HepG2 (cell line): Measurements from ENCODE around the gene TBC1D16. TPM values are rescaled to one million over a fixed set of nuclear protein-coding genes. Genes with fewer than 3 reads are reported as not detected.
A peak's percentile ranks its signal among the peaks of the same experiment; 100 is the strongest.

ENCODE experiments used
- AKAP8 ChIP-seq: sonication (generic); formaldehyde crosslinking; IDR thresholded peaks from 2 replicates; pipeline ENCODE4 v1.5.1; 2020; ENCODE audit warnings: mild to moderate bottlenecking, missing genetic modification reagents
- CBX2 ChIP-seq, 2 experiments: fragments of 200-600 bp in 1 of 2; sonication (generic); formaldehyde crosslinking in 1 of 2; IDR thresholded peaks; 2 replicates each; pipeline versions ENCODE4 v1.7.0 to v1.8.1; 2018 to 2022; ENCODE audit warnings: low read depth in 2 of 2, low read length in 1 of 2, mild to moderate bottlenecking in 1 of 2, missing genetic modification reagents in 1 of 2
- FOSL2 ChIP-seq: sonication (generic); formaldehyde crosslinking; IDR thresholded peaks from 2 replicates; pipeline ENCODE4 v1.4.0; 2020; ENCODE audit warnings: missing genetic modification reagents
- MAZ ChIP-seq, 2 experiments: sonication (generic) in 1 of 2; formaldehyde crosslinking in 1 of 2; IDR thresholded peaks; 2 replicates each; pipeline versions ENCODE4 v1.5.0 to v1.6.1; 2012 to 2020; ENCODE audit warnings: low read depth in 2 of 2, mild to moderate bottlenecking in 2 of 2, borderline replicate concordance in 1 of 2, improper control_type of control experiment in 1 of 2, low read length in 1 of 2, missing genetic modification reagents in 1 of 2, moderate library complexity in 1 of 2
- RBFOX2 ChIP-seq: fragments of 200-400 bp; formaldehyde crosslinking; IDR thresholded peaks from 2 replicates; pipeline ENCODE4 v1.6.1; 2017; ENCODE audit warnings: low read depth, mild to moderate bottlenecking, low read length
- REPIN1 ChIP-seq: sonication (generic); formaldehyde crosslinking; IDR thresholded peaks from 2 replicates; pipeline ENCODE4 v1.8.0; 2022; ENCODE audit warnings: missing genetic modification reagents, low read depth, mild to moderate bottlenecking, borderline replicate concordance
- TAF15 ChIP-seq: fragments of 200-400 bp; formaldehyde crosslinking; IDR thresholded peaks from one replicate; pipeline ENCODE4 v1.6.1; 2018; ENCODE audit warnings: mild to moderate bottlenecking, low read depth, low read length; ENCODE audit not compliant: poor library complexity, severe bottlenecking
- ZNF235 ChIP-seq: sonication (generic); formaldehyde crosslinking; IDR thresholded peaks from 2 replicates; pipeline ENCODE4 v1.8.1; 2023; ENCODE audit warnings: mild to moderate bottlenecking, missing genetic modification reagents, borderline replicate concordance
- ZNF274 ChIP-seq: sonication (generic); formaldehyde crosslinking; IDR thresholded peaks from 2 replicates; pipeline ENCODE4 v1.5.1; 2020; ENCODE audit warnings: mild to moderate bottlenecking, missing genetic modification reagents
- ZNF484 ChIP-seq: sonication (generic); formaldehyde crosslinking; IDR thresholded peaks from 2 replicates; pipeline ENCODE4 v1.5.1; 2020; ENCODE audit warnings: mild to moderate bottlenecking, low read depth, missing genetic modification reagents, borderline replicate concordance
- ZNF749 ChIP-seq: sonication (generic); formaldehyde crosslinking; IDR thresholded peaks from 2 replicates; pipeline ENCODE4 v1.8.0; 2022; ENCODE audit warnings: mild to moderate bottlenecking, missing genetic modification reagents, moderate library complexity, borderline replicate concordance
- ZNF761 ChIP-seq: sonication (generic); formaldehyde crosslinking; conservative IDR thresholded peaks from 2 replicates; pipeline ENCODE4 v1.4.0; 2020; ENCODE audit warnings: mild to moderate bottlenecking, missing genetic modification reagents
- ZNF777 ChIP-seq: sonication (generic); formaldehyde crosslinking; IDR thresholded peaks from 2 replicates; pipeline ENCODE4 v1.4.0; 2020; ENCODE audit warnings: missing genetic modification reagents
- ZSCAN29 ChIP-seq: sonication (generic); formaldehyde crosslinking; conservative IDR thresholded peaks from 2 replicates; pipeline ENCODE4 v1.4.0; 2020; ENCODE audit warnings: mild to moderate bottlenecking, missing genetic modification reagents
- polyA plus RNA-seq, 8 experiments: library from polyadenylated mRNA; depleted of rRNA in 3 of 8; stranded (reverse) in 7 of 8; unstranded in 1 of 8; fragments of >200 nt; fragmentation: Illumina TruSeq in 4 of 8; extraction: Trizol in 4 of 8; gene quantifications; 2 replicates each; pipeline versions ENCODE4 v1.2.1 to v1.2.3, GENCODE V29; 2011 to 2016; ENCODE audit warnings: low read depth in 4 of 8, missing spikeins in 1 of 8, mixed read lengths in 1 of 8; ENCODE audit not compliant: insufficient read depth in 1 of 8
- total RNA-seq, 5 experiments: library from RNA; depleted of rRNA; stranded (reverse); fragments of >200 nt; fragmentation: Illumina TruSeq; extraction: Trizol; gene quantifications; 2 replicates each; pipeline ENCODE4 v1.2.3, GENCODE V29; 2016; ENCODE audit warnings: low read depth in 1 of 5
- TF ChIP-seq, protein P1 (sequence below): sonication (generic); formaldehyde crosslinking; IDR thresholded peaks from 2 replicates; pipeline ENCODE4 v1.8.0; 2022; ENCODE audit warnings: low read depth, missing genetic modification reagents
- TF ChIP-seq, protein P2 (sequence below): sonication (generic); formaldehyde crosslinking; IDR thresholded peaks from 2 replicates; pipeline ENCODE4 v1.5.0; 2020; ENCODE audit warnings: mild to moderate bottlenecking, missing genetic modification reagents
- TF ChIP-seq, protein P3 (sequence below): sonication (generic); formaldehyde crosslinking; IDR thresholded peaks from 2 replicates; pipeline ENCODE4 v1.5.1; 2020; ENCODE audit warnings: missing genetic modification reagents, mild to moderate bottlenecking, borderline replicate concordance
- TF ChIP-seq, protein P4 (sequence below): sonication (generic); formaldehyde crosslinking; conservative IDR thresholded peaks from 2 replicates; pipeline ENCODE4 v1.4.0; 2020; ENCODE audit warnings: missing genetic modification reagents
- TF ChIP-seq, protein P5 (sequence below): IDR thresholded peaks from 2 replicates; pipeline ENCODE4 v1.6.1; 2018; ENCODE audit warnings: missing genetic modification reagents, mild to moderate bottlenecking, missing compliant biosample characterization

Gene TBC1D16
- total and polyA plus RNA-seq, 2 of the 13 experiments (the other 11 are each of a cell fraction or from before 2014, with no cell fraction given): 14.9 to 24.9 TPM

DNA sequence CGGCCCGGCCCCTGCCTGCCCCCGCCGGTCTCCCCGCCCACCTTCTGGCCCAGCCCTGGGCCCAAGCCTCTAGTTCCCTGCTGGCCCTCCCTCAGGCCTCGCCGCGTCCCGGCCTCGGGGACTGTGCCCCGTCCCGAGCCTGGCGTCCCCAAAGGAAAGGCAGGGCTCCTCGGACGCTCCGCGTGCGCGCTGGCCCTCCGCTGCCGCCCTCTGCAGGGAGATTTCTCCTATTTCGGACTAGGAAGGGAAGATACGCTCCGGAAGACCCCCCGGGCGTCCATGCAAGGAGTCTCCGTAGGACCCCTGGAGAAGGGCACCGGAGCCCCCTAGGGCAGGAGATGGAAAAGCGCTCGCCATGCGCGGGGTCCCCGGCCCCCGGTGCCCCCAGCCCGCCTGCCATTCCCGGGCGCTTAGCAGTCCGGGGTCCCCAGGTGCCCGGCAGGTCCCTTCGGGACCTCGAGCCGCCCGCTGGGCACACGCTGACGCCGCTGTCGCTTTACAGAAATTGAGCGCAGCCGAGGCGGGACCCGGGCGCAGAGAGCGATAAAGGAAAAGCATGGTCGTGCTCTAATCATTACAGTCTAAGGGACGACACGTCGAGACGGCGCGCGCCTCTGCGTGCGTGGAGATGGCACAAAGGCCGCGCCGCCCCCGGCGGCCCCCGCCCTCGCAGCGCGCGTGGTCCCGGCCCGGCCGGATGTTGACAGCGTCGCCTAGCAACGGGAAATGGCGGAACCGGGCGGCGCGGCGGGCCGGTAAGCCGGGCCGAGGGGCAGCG is 454 bp upstream of the TBC1D16 start, which contains the start of gene CCDC40 (continued):
- TF ChIP-seq, protein P1, sequence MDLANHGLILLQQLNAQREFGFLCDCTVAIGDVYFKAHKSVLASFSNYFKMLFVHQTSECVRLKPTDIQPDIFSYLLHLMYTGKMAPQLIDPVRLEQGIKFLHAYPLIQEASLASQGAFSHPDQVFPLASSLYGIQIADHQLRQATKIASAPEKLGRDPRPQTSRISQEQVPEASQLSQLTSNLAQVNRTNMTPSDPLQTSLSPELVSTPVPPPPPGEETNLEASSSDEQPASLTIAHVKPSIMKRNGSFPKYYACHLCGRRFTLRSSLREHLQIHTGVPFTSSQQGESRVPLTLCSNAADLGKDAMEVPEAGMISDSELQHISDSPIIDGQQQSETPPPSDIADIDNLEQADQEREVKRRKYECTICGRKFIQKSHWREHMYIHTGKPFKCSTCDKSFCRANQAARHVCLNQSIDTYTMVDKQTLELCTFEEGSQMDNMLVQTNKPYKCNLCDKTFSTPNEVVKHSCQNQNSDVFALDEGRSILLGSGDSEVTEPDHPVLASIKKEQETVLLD (CRISPR knock-in tag): peak; percentile 77; the same call in 1 of the 2 replicates
- TF ChIP-seq ZNF749 (0 out of 2 replicates have a peak, but pooled peaks have one; percentile 42), FOSL2 (CRISPR knock-in tag) (no peak; the same call in 1 of the 2 replicates), MAZ (IDR thresholded peaks at IDR 0.05; ENCODE audit: borderline replicate concordance, low read depth, low read length) (peak; percentile 94), MAZ (CRISPR knock-in tag; IDR thresholded peaks at IDR 0.05; ENCODE audit: low read depth) (peak; percentile 86), ZNF777 (CRISPR knock-in tag) (peak; percentile 91), ZNF484 (CRISPR knock-in tag) (peak; percentile 79; the same call in 1 of the 2 replicates), TAF15 (no peak), ZSCAN29 (CRISPR knock-in tag) (no peak), ZNF274 (CRISPR knock-in tag) (no peak), ZNF235 (peak; percentile 93), CBX2 (IDR thresholded peaks at IDR 0.05; ENCODE audit: low read depth, low read length) (no peak), CBX2 (CRISPR knock-in tag; IDR thresholded peaks at IDR 0.05; ENCODE audit: low read depth) (no peak), RBFOX2 (peak; percentile 82), REPIN1 (CRISPR knock-in tag) (no peak; the same call in 1 of the 2 replicates), ZNF761 (0 out of 2 replicates have a peak, but pooled peaks have one; percentile 15), AKAP8 (CRISPR knock-in tag) (peak; percentile 57; the same call in 1 of the 2 replicates)
- TF ChIP-seq, protein P2, sequence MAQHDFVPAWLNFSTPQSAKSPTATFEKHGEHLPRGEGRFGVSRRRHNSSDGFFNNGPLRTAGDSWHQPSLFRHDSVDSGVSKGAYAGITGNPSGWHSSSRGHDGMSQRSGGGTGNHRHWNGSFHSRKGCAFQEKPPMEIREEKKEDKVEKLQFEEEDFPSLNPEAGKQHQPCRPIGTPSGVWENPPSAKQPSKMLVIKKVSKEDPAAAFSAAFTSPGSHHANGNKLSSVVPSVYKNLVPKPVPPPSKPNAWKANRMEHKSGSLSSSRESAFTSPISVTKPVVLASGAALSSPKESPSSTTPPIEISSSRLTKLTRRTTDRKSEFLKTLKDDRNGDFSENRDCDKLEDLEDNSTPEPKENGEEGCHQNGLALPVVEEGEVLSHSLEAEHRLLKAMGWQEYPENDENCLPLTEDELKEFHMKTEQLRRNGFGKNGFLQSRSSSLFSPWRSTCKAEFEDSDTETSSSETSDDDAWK (CRISPR knock-in tag): no peak
- TF ChIP-seq, protein P3, sequence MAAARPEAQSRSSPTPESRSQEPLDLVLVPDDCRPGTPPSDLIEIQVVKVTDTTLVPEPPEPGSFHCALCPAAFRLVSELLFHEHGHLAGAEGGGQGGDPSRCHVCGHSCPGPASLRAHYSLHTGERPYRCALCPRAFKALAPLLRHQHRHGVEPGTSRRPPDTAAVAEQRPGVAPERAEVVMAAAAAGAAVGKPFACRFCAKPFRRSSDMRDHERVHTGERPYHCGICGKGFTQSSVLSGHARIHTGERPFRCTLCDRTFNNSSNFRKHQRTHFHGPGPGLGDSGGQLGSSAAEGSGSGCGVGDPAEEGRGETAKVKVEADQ (CRISPR knock-in tag): peak; percentile 43; the same call in 1 of the 2 replicates
- TF ChIP-seq, protein P4, sequence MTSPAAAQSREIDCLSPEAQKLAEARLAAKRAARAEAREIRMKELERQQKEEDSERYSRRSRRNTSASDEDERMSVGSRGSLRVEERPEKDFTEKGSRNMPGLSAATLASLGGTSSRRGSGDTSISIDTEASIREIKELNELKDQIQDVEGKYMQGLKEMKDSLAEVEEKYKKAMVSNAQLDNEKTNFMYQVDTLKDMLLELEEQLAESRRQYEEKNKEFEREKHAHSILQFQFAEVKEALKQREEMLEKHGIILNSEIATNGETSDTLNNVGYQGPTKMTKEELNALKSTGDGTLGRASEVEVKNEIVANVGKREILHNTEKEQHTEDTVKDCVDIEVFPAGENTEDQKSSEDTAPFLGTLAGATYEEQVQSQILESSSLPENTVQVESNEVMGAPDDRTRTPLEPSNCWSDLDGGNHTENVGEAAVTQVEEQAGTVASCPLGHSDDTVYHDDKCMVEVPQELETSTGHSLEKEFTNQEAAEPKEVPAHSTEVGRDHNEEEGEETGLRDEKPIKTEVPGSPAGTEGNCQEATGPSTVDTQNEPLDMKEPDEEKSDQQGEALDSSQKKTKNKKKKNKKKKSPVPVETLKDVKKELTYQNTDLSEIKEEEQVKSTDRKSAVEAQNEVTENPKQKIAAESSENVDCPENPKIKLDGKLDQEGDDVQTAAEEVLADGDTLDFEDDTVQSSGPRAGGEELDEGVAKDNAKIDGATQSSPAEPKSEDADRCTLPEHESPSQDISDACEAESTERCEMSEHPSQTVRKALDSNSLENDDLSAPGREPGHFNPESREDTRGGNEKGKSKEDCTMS: no peak
- TF ChIP-seq, protein P5, sequence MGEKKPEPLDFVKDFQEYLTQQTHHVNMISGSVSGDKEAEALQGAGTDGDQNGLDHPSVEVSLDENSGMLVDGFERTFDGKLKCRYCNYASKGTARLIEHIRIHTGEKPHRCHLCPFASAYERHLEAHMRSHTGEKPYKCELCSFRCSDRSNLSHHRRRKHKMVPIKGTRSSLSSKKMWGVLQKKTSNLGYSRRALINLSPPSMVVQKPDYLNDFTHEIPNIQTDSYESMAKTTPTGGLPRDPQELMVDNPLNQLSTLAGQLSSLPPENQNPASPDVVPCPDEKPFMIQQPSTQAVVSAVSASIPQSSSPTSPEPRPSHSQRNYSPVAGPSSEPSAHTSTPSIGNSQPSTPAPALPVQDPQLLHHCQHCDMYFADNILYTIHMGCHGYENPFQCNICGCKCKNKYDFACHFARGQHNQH (CRISPR knock-in tag): peak; percentile 34
